Left ventricle myocardium superior (tissue), 1 donor: ENCODE data around the gene PTK7. TPM values are rescaled to one million over a fixed set of nuclear protein-coding genes. Genes with fewer than 3 reads are reported as not detected.
"Not testable (repeated sequence)": the region's sequence is repeated elsewhere in the genome, so short reads cannot be mapped to it uniquely, and the experiment has no call there.

Source experiments
- ATAC-seq: fragments of 200-7000 bp; cut with Tn5 transposase; one replicate; pipeline ENCODE4 v1.9.1; 2020; ENCODE audit warnings: mild to moderate bottlenecking, moderate library complexity
- DNase-seq: peaks from one replicate; pipeline ENCODE4 v3.0.0-alpha.2; 2020
- intact Hi-C: fragments of 100-400 bp; cut with micrococcal nuclease; formaldehyde crosslinking; loops from one replicate; pipeline ENCODE4 v1.11.0; 2022
- total RNA-seq: library from RNA; stranded (reverse); fragmentation: NEBNext Ultra II Directional; extraction: Animal tissue kit (Norgen Biotek cat#: 25700); gene quantifications from one replicate; pipeline ENCODE4 v1.2.1, GENCODE V29; 2021
- donor health status: DM: no; HTN: yes; CAD: no; lungs with severe emphysema.

The PTK7 gene
- total RNA-seq, 1 donor from 2014 or later, result 2.1 TPM

GRCh38 chr6:43078691-43079090 is 2.6 kb downstream of the PTK7 start:
- DNase-seq, result no peak
- ATAC-seq, result no peak
- intact Hi-C loops, result no loop called here

- intact Hi-C loops, result no loop called here
- ATAC-seq (no peak), DNase-seq (no peak)
Measured at GRCh38 chr6:43081043-43081442, 4.9 kb downstream of the PTK7 start.

- ATAC-seq, intact Hi-C loops: not testable (repeated sequence)
Measured at GRCh38 chr6:43081922-43082321, 5.8 kb downstream of the PTK7 start.

GRCh38 chr6:43082806-43083655 is 6.9 kb downstream of the PTK7 start:
- ATAC-seq, result no peak
- no peak for DNase-seq
- intact Hi-C loops, result no loop called here

More at GRCh38 chr6:43081922-43082321, 5.8 kb downstream of the PTK7 start:
- DNase-seq, result not testable (repeated sequence)

GRCh38 chr6:43086022-43086658 is 10.0 kb downstream of the PTK7 start:
- intact Hi-C loops, result no loop called here
- ATAC-seq (no peak), DNase-seq (no peak)

DNA sequence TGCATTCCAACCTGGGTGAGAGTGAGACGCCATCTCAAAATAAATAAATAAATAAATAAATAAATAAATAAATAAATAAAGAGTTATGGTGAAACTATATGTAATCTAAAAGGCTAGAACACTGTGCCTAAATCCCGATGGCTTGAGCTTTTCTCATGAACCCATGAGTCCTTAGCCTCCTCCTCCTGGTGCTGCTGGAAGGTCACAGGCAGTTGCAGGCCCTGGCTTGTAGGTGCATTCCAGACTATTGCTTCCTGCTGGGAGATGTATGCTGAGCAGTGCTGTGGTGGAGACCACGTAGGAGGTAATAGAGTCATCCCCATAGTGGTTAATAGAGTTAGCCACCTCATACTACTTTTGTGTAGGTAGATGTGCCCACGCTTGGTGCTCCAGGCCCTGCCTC is 12.5 kb downstream of the PTK7 start:
- DNase-seq, result no peak
- intact Hi-C loops, result no loop called here
- no peak for ATAC-seq

GRCh38 chr6:43089467-43089866 is 13.4 kb downstream of the PTK7 start:
- ATAC-seq, result no peak
- intact Hi-C loops, result no loop called here
- DNase-seq, result no peak

DNA sequence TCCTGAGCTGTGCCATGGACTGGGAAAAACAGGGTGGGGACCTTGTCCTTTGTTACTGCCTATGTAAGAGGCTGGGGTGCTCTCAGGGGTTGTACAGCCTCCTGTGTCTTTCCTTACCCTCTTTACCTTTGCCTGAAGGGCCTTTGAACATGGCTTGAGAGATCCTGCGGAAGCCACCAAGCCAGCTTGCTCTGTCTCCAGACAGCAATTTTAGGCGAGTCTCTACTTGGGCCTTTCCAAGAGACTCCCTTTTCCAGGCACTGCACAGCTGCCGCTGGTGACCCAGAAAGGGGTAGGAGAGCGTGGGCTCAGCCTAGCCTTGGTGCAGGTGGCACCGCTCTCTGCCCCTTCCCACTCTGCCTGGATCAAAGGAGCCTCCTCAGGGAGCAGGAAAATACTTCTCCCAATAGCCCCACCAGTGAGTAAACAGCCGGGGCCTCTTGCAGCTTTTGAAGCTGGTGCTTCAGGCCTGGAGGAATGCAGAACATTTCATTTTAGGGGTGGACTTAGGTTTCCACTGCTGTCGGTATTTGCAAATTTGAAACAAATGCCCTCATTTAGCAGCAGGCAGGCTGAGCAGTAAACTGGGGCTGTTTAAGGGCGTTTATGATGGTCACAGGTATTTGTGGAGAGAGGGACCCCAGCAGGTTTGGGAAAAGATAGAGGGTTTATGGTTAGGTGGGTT is 13.9 kb downstream of the PTK7 start:
- ATAC-seq (no peak), DNase-seq (no peak)
- intact Hi-C loops, result no loop called here

DNA sequence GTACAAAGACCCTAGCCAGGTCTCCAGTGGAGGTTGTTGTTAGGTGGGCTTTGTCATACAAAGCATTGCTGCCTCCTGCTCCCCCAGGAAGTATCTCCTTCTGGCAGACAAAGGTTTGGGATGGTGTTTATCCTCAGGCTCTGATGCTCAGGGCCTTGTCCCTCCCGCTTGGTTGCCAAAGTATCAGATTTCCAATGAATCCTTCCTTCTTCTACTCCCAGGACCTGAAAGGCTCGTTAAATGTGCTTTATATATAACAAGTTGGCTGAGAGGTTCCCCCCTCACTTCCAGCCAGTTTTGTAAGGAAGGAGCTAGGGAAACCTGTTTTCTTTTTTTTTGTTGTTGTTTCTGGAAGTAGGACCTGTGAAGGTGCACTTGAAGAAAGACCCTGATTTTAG is 14.4 kb downstream of the PTK7 start:
- intact Hi-C loops, result no loop called here
- ATAC-seq (no peak), DNase-seq (no peak)

GRCh38 chr6:43091020-43091419 is 14.9 kb downstream of the PTK7 start:
- DNase-seq (no peak), ATAC-seq (no peak)
- intact Hi-C loops, result no loop called here

DNA sequence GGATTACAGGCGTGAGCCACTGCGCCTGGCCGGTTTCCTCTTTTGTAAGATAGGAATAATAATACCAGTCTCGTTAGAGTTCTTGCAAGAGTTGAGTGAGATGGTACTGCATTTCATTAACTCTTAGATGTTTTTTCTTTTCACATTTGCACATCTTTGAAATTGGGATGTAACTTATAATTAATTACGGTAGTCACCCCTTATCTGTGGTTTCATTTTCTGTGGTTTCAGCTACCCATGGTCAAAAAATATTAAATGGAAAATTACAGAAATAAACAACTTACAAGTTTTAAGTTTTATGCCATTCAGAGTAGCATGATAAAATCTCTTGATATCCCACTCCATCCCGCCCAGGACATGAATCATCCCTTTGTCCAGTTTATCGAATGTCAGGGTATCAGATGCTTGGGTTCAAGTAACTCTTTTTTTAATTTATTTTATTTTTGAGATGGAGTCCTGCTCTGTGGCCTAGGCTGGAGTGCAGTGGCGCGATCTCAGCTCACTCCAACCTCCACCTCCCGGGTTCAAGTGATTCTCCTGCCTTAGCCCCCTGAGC is 15.4 kb downstream of the PTK7 start:
- DNase-seq (no peak), ATAC-seq (no peak)
- intact Hi-C loops, result no loop called here

- ATAC-seq (no peak), DNase-seq (no peak)
- intact Hi-C loops, result no loop called here
Measured at GRCh38 chr6:43092635-43093034, 16.5 kb downstream of the PTK7 start.

DNA sequence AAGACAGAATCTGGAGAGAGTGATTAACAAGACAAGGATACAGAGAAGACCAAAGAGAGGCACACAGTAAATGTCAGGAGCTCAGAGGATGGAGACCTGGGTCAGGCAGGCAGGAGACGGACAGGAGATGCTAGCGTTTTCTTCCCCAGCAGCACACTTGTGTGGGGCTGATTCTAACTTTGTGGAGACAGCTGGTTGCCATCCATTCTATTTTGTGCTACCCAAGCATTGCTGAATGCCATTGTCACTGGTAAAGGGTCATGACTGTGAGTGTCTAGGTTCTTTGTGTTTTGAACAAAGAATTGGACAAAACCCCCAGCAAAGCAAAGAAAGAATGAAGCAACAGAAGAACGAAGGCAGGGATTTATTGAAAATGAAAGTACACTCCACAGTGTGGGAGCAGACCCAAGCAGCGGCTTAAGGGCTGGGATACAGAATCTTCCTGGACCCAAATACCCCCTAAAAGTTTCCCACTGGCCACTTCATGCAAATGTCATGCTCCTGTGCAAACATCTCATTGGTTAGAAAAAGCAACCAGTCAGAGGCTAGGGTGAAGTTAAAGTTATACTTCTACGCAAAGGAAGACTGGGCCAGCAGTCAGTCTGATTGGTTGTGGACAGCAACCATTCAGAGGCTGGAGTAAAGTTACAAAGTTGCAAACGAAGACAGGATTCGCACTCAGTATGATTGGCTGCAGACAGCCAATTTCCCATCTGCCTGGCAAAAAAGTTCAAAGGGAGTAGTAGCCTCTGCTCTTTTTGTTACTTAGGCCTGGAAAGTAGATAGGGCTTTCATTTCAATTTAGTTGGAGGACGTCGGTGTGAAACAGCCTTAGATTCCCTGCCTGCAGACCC is 17.5 kb downstream of the PTK7 start:
- ATAC-seq, result peak; percentile 81
- intact Hi-C loops, result no loop called here
- no peak for DNase-seq

- ATAC-seq (no peak), DNase-seq (no peak)
- intact Hi-C loops, result no loop called here
Measured at GRCh38 chr6:43095939-43096338, 19.8 kb downstream of the PTK7 start.

DNA sequence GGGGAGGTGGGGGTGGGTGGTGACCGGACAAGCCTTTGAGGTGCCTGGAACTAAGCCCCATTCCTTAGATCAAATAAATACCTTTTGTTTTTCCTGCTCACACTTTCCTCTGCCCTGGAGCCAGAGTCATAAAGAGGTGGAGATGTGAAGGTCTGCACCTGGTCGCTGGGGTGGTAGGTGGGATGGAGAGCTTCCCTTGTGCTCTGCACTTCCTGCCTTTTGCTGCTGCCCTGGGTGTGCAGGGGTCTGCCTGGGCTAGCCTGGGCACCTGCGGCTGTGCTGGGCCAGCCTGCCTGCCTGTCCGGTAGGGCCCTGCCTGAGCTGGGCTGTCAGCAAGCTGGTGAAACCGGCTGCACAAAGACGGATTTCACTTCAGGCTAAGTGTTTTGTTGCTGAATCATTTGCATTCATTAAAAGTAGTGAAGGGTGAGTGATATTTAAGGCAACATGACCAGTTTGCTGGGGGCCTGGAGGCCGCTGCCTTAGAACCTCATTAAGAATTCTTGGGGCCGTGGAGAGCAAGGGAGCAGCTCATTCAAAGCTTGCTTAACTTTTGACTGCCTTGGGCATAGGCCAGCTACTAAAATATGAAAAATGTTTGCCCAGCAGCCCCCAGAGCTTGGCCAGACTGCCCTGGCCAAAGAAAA is 20.5 kb downstream of the PTK7 start:
- ATAC-seq (peak; percentile 24), DNase-seq (no peak)
- intact Hi-C loops, result no loop called here

DNA sequence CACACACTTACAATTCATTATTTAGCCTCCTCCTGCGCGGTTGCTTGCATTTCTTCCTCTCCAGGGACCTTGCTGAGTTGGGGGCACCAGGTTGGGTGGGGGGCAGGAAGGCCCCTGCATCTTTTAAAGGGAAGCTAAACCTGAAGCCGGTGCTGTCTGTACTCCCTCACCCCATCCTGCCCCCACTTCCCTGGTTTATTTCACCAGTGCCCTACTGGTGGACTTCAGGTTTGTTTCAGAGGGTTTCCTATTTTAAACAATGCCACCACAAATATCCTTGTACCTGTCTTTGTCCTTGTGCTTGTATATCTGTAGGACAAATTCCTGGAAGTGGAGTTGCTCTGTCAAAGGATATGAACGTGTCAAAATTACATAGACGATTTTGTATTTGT is 21.0 kb downstream of the PTK7 start:
- intact Hi-C loops, result no loop called here
- ATAC-seq (no peak), DNase-seq (no peak)

GRCh38 chr6:43097502-43097901 is 21.4 kb downstream of the PTK7 start:
- no peak for ATAC-seq
- no peak for DNase-seq
- intact Hi-C loops, result no loop called here

- DNase-seq (no peak), ATAC-seq (no peak)
- intact Hi-C loops, result no loop called here
Measured at GRCh38 chr6:43101497-43101896, 25.4 kb downstream of the PTK7 start.
